WERI-Rb-1 (cell line): ENCODE measurements around the gene MRAP.
A peak's percentile ranks its signal among the peaks of the same experiment; 100 is the strongest.

Experiments
- DNase-seq: peaks from one replicate; pipeline ENCODE4 v3.0.0-alpha.2; 2020
- H3K27ac ChIP-seq: fragments of 250-450 bp; sonication (Bioruptor Pico); 2 replicates; pipeline ENCODE4 v1.5.1; 2020; ENCODE audit warnings: mild to moderate bottlenecking, moderate library complexity
- H3K27me3 ChIP-seq: fragments of 250-450 bp; sonication (Bioruptor Pico); 2 replicates; pipeline ENCODE4 v1.5.1; 2021; ENCODE audit warnings: mild to moderate bottlenecking, low read depth, moderate library complexity; ENCODE audit not compliant: insufficient read depth, severe bottlenecking
- H3K36me3 ChIP-seq: fragments of 250-450 bp; sonication (Bioruptor Pico); 2 replicates; pipeline ENCODE4 v1.5.1; 2020; ENCODE audit warnings: mild to moderate bottlenecking, moderate library complexity
- H3K4me3 ChIP-seq: 2 replicates; pipeline ENCODE4 v1.5.1; 2011; ENCODE audit warnings: low read depth, mild to moderate bottlenecking, control low read depth, low read length
- H3K9me3 ChIP-seq: fragments of 250-450 bp; sonication (Bioruptor Pico); 2 replicates; pipeline ENCODE4 v1.5.1; 2021; ENCODE audit warnings: mild to moderate bottlenecking, moderate library complexity; ENCODE audit not compliant: severe bottlenecking
- TF ChIP-seq, protein P1 (sequence below): IDR thresholded peaks from 2 replicates; pipeline ENCODE4 v1.5.1; 2011; ENCODE audit warnings: low read depth, mild to moderate bottlenecking, control low read depth, inconsistent platforms, low read length

Gene MRAP

DNA sequence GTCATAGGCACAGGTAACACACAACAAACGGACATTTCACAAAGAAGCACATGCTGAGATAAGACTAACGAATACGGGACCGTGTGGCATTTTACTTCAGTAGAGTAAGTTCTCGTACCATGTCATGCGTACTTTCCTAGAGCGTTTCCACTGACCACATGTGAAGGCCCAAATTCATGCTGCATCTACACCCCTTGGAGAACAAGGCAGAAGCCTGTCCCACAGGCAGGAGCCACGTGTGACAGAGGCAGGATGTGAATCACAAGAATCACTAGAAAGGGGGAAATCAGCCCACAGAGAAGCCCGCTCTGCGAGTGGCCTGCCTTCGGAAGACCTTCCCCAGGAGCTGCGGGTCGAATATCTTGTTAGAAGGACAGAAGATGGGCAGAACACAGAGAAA, 52.3 kb downstream of the MRAP start:
- Histone ChIP-seq H3K4me3 (no peak overlapping the region), H3K27me3 (no peaks in the 10 kb centered on the region), H3K36me3 (peaks cover 92% of the 10 kb centered on the region), H3K9me3 (no peaks in the 10 kb centered on the region), H3K27ac (no peak overlapping the region)
- TF ChIP-seq, protein P1, sequence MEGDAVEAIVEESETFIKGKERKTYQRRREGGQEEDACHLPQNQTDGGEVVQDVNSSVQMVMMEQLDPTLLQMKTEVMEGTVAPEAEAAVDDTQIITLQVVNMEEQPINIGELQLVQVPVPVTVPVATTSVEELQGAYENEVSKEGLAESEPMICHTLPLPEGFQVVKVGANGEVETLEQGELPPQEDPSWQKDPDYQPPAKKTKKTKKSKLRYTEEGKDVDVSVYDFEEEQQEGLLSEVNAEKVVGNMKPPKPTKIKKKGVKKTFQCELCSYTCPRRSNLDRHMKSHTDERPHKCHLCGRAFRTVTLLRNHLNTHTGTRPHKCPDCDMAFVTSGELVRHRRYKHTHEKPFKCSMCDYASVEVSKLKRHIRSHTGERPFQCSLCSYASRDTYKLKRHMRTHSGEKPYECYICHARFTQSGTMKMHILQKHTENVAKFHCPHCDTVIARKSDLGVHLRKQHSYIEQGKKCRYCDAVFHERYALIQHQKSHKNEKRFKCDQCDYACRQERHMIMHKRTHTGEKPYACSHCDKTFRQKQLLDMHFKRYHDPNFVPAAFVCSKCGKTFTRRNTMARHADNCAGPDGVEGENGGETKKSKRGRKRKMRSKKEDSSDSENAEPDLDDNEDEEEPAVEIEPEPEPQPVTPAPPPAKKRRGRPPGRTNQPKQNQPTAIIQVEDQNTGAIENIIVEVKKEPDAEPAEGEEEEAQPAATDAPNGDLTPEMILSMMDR = no peak
- DNase-seq = no peak

DNA sequence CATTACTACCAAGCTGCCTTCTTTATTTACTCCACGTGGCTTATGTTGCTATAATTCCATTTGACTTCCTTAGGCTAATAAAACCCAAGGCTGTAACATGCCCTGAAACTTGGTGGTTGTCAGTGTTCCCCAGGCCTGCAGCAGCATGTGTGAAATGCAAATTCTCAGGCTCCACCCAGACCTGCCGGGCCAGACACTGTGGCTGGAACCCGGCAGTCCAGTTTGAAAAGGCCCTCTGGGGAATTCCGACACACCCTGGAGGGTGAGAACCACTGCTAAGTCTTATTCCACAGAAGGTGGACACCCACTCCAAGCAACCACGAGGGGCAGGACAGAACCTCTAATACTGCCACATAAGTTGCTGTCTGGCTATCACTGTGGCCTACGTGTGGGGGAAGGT, 52.8 kb downstream of the MRAP start:
- Histone ChIP-seq H3K9me3 (no peaks in the 10 kb centered on the region), H3K27me3 (no peaks in the 10 kb centered on the region), H3K4me3 (no peak overlapping the region), H3K36me3 (peaks cover 92% of the 10 kb centered on the region), H3K27ac (no peak overlapping the region)
- DNase-seq = no peak
- TF ChIP-seq, protein P1 = no peak

DNA sequence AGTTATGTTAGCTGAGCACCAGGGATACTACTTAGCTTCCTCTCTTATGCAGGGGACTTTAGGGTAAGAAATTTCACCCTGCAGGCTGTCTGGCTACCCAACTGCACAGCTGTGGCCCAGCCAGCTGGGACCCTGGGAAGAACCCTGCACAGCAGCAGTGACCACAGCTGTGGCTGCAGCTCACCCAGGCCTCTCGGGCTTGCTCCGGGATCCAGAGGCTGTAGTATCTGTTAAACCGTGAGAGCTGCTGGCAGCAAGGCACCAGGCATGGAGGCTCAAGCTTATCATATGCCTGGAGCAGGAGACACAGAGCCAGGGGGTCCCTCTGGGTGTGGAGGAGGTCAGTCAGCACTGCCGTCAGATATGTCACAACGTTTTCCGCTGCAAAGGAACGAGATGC, 53.9 kb downstream of the MRAP start:
- Histone ChIP-seq H3K9me3 (no peaks in the 10 kb centered on the region), H3K4me3 (no peak overlapping the region), H3K27ac (no peak overlapping the region), H3K36me3 (peaks cover 88% of the 10 kb centered on the region), H3K27me3 (no peaks in the 10 kb centered on the region)
- TF ChIP-seq, protein P1 = no peak
- no peak for DNase-seq

DNA sequence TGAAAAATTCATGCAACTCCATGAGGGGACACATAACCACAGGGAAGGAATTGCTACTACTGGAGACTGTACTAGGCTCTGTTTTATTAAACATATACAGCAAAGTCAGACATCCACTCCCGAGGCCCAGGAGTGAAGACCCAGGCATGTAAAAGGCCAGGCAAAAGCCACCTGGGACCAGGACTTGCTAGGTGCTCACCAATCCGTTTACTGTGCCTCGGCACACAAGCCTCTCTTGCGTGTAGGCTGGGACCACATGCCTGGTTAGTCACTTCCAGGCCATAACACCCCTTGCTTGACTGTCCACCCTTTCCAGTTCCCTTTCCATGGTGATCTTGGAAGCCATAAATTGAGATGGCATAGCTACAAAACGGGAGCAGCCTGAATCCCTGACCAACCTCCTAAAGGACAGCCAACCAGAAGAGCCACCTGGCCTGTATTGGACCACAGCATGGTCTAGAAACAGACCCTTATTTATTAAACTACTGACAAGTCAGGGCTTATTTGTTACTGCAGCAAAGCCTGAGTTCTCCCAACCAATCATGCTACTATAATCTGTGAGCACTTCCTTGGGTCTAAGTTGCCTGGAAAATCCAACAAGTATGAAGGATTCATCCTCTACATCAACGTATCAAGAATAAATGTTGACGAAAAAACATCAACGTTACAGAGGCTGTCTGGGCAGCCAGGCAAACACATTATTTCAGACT, 54.5 kb downstream of the MRAP start:
- Histone ChIP-seq H3K4me3 (no peak overlapping the region), H3K27me3 (no peaks in the 10 kb centered on the region), H3K36me3 (peaks cover 86% of the 10 kb centered on the region), H3K9me3 (no peaks in the 10 kb centered on the region), H3K27ac (no peak overlapping the region)
- TF ChIP-seq, protein P1 = no peak
- DNase-seq = no peak

DNA sequence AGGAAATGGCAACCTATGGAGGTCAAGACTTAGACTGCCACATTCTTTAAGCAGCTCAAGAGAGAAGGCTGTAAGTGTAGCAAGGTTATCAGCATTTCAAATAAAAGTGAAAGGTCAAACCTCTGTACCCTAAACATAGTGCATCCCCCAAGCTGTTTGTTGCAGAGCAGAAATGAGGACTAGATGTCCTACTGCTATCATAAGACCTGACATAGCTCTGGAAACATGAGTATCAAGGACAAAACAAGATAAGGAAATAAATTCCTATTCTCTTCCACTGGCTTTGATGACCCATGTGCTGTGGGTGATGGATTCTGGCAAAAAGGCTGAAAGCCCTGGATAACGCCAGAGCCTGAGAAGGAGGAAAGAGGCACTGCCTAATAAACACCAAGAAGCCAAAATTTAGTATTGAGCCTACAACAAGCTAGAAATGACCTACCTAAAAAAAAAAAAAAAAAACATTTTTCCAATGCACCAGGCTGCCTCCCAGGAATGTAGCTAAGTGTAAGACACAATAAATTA, 58.3 kb downstream of the MRAP start:
- Histone ChIP-seq H3K27ac (no peak overlapping the region), H3K36me3 (peaks cover 89% of the 10 kb centered on the region), H3K9me3 (no peaks in the 10 kb centered on the region), H3K4me3 (no peak overlapping the region), H3K27me3 (no peaks in the 10 kb centered on the region)
- TF ChIP-seq, protein P1 = no peak
- DNase-seq = no peak

DNA sequence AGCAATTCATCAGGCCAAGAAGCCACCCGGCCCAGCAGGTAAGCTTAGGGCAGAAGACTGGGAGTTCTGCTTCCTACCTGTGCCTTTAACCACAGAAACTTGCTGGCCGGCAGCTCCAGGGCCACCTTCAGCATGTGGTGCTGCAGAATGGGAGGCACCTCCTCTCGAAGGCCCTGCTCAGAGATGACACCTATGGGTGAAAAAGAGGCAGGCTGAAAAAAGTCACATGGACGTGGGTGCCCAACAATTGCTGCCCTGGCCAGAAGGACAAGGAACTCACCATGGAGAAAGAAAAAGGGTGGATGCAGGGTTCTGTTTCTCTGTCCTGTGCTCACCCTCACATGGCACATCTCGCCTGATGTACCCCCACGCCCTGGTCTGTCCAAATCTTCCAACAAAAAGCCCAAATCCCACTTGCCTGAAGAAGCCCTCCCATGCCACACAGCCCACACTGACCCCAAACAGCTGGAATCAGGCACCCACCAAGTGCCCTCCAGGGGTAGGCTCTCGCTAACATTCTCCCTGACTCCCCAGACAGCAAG, 61.1 kb downstream of the MRAP start:
- no peak overlapping the region for H3K27ac ChIP-seq
- H3K9me3 ChIP-seq = no peaks in the 10 kb centered on the region
- DNase-seq = peak; percentile 49
- TF ChIP-seq, protein P1 = peak; percentile 68
- H3K4me3 ChIP-seq = no peak overlapping the region
- peaks cover 79% of the 10 kb centered on the region for H3K36me3 ChIP-seq
- H3K27me3 ChIP-seq = no peaks in the 10 kb centered on the region
